ENCODE data around the gene RASA2.

The RASA2 gene

DNA sequence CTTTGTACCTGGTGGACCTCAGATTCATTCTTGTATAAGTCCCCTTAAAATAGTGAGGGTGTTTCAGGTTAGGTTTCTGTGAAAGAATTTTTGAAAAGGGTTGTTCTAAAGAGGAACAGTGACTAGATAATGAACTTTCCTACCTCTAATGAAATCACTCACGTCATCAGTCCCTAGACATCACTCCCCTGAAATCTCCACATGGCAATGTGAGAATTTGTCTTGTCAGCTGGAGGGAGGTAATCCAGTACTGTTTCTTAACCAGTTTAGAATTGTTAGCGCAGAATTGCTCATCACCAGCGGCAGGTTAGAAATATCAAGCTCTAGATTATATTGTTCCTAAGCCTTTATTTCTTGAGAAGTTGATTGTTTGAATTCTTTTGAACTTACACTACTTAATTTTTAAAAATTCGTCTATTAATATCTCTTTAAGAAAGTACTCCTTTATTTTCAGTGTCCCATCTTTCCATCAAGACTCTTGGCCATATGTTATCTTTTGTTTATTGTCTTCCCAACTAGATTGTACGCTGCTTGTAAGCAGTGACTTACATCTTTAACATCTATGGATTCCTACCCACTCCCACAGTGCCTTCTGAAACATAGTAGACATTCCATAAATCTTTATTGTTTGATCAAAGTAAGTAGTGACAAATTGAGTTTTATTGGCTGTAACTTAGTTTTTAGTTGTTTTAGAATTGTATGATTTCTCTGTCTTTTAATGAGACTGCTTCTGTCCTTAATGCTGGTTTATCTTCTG lies 52.8 kb downstream of the RASA2 start:
- peaks cover 3% of the 10 kb centered on the region; the same call in 1 of the 2 replicates for H3K9me3 ChIP-seq (ENCODE audit: low read depth, low read length)

DNA sequence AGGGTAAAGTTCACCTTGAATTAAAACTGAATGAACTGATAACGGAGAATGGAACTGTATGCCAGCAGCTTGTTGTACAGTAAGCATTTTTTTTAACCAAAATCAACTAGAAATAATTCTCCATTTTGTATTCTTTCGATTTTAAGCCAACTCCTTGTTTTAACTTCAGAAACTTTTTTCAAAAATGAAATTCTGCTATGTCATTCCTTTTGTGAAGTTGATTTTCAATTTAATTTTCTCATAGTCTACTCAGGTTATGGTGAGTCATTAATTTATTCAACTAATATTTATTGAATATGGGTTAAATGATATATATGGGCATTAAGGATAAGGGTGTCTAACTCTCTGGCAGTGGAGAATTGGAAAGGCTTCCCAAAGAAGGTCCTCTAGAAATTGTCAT lies 53.7 kb downstream of the RASA2 start:
- Histone ChIP-seq H3K9ac (ENCODE audit: insufficient read length) (no peak overlapping the region), H3K9me3 (ENCODE audit: low read depth, low read length) (peaks cover 3% of the 10 kb centered on the region), H3K36me3 (ENCODE audit: insufficient read depth, low read length) (peaks cover 50% of the 10 kb centered on the region), H3K4me3 (no peak overlapping the region), H3K27ac (no peak overlapping the region)
- no peak for DNase-seq (ENCODE audit: low read depth, low spot score)
- no peak for TF ChIP-seq POLR2AphosphoS5 (IDR thresholded peaks at IDR 0.05; ENCODE audit: borderline replicate concordance, low read depth, low read length)
- no peak for TF ChIP-seq FOXP2 (optimal IDR thresholded peaks at IDR 0.05; ENCODE audit: control extremely low read depth, extremely low read length, insufficient read depth)
- TF ChIP-seq EZH2 (IDR thresholded peaks at IDR 0.05) = no peak

More for the DNA sequence above, 52.8 kb downstream of the RASA2 start:
- no peak overlapping the region for H3K9ac ChIP-seq (ENCODE audit: insufficient read length)
- DNase-seq (ENCODE audit: low read depth, low spot score) = no peak
- peak overlapping the region; percentile 64; the same call in 1 of the 2 replicates for H3K27ac ChIP-seq
- peaks cover 48% of the 10 kb centered on the region for H3K36me3 ChIP-seq (ENCODE audit: insufficient read depth, low read length)
- TF ChIP-seq POLR2AphosphoS5 (IDR thresholded peaks at IDR 0.05; ENCODE audit: borderline replicate concordance, low read depth, low read length) (no peak), FOXP2 (optimal IDR thresholded peaks at IDR 0.05; ENCODE audit: control extremely low read depth, extremely low read length, insufficient read depth) (no peak), EZH2 (IDR thresholded peaks at IDR 0.05) (no peak)
- no peak overlapping the region for H3K4me3 ChIP-seq

DNA sequence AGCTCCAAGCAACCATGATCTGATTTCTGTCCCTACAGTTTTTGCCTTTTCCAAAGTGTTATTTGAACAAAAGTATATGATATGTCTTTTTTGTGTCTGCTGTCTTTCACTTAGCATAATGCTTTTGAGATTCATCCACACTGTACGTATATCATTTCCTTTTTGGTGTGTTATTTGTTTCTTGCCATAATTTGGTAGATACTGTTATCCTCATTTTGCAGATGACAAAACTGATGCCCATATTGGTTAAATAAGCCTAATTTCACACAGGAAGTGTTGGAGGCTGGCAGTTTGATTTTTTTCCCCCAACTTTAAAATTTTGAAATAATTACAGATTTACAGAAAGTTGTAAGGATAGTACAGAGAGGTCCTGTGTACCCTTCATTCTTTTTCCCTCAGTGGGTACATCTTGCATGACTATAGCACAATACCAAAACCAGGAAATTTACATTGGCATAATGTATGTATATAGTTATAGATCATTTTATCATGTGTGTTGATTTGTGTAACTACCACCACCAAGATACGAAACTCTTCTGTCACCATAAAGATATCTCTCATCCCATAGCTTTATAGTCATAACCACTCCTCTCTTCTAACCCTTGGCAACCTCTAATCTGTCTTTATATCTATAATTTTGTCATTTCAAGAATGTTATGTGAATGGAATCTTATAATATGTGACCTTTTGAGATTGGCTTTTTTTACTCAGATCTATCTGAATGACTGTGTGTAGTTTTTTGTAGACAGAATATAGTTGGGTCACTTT lies 55.6 kb downstream of the RASA2 start:
- no peak for TF ChIP-seq EZH2 (IDR thresholded peaks at IDR 0.05)
- no peak for TF ChIP-seq FOXP2 (optimal IDR thresholded peaks at IDR 0.05; ENCODE audit: control extremely low read depth, extremely low read length, insufficient read depth)
- no peak for TF ChIP-seq POLR2AphosphoS5 (IDR thresholded peaks at IDR 0.05; ENCODE audit: borderline replicate concordance, low read depth, low read length)
- Histone ChIP-seq H3K9ac (ENCODE audit: insufficient read length) (no peak overlapping the region), H3K4me3 (no peak overlapping the region), H3K27ac (no peak overlapping the region), H3K36me3 (ENCODE audit: insufficient read depth, low read length) (peaks cover 56% of the 10 kb centered on the region), H3K9me3 (ENCODE audit: low read depth, low read length) (peaks cover 12% of the 10 kb centered on the region)
- DNase-seq (ENCODE audit: low read depth, low spot score) = no peak

DNA sequence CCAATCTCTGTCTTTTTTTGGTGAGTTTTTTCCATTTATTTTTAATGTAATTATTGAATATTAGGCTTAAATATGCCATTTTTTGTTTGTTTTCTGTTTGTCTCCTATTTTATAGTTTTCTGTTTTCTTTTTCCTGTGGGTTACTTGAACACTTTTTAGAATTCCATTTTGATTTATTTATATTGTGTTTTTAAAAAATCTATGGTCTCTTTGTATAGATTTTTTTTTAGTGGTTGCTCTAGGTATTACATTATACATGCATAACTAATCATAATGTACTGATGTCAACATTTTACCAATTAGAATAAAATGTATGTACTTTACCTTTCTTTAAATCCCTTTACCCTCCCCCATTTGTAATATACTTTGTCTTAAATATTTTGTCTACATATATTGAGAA lies 56.2 kb downstream of the RASA2 start:
- DNase-seq (ENCODE audit: low read depth, low spot score) = no peak
- H3K36me3 ChIP-seq (ENCODE audit: insufficient read depth, low read length) = peaks cover 62% of the 10 kb centered on the region
- H3K4me3 ChIP-seq = no peak overlapping the region
- TF ChIP-seq POLR2AphosphoS5 (IDR thresholded peaks at IDR 0.05; ENCODE audit: borderline replicate concordance, low read depth, low read length) (no peak), FOXP2 (optimal IDR thresholded peaks at IDR 0.05; ENCODE audit: control extremely low read depth, extremely low read length, insufficient read depth) (no peak)
- H3K27ac ChIP-seq = no peak overlapping the region
- H3K9ac ChIP-seq (ENCODE audit: insufficient read length) = no peak overlapping the region
- H3K9me3 ChIP-seq (ENCODE audit: low read depth, low read length) = peaks cover 14% of the 10 kb centered on the region

DNA sequence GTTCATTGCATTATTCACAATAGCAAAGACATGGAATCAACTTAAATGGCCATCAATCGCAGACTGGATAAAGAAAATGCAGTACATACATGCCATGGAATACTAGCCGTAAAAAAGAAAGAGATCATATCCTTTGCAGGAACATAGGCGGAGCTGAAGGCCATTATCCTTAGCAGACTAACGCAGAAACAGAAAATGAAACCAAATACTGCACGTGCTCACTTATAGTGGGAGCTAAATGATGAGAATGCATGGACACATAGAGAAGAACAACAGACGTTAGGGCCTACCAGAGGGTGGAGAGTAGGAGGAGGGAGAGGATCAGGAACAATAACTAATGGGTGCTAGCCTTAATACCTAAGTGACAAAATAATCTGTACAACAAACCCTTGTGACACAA lies 57.9 kb downstream of the RASA2 start:
- no peak for DNase-seq (ENCODE audit: low read depth, low spot score)
- no peak overlapping the region for H3K4me3 ChIP-seq
- peaks cover 14% of the 10 kb centered on the region for H3K9me3 ChIP-seq (ENCODE audit: low read depth, low read length)
- H3K9ac ChIP-seq (ENCODE audit: insufficient read length) = no peak overlapping the region
- no peak for TF ChIP-seq FOXP2 (optimal IDR thresholded peaks at IDR 0.05; ENCODE audit: control extremely low read depth, extremely low read length, insufficient read depth)
- TF ChIP-seq POLR2AphosphoS5 (IDR thresholded peaks at IDR 0.05; ENCODE audit: borderline replicate concordance, low read depth, low read length) = no peak
- no peak for TF ChIP-seq EZH2 (IDR thresholded peaks at IDR 0.05)
- no peak overlapping the region for H3K27ac ChIP-seq
- H3K36me3 ChIP-seq (ENCODE audit: insufficient read depth, low read length) = peaks cover 69% of the 10 kb centered on the region

DNA sequence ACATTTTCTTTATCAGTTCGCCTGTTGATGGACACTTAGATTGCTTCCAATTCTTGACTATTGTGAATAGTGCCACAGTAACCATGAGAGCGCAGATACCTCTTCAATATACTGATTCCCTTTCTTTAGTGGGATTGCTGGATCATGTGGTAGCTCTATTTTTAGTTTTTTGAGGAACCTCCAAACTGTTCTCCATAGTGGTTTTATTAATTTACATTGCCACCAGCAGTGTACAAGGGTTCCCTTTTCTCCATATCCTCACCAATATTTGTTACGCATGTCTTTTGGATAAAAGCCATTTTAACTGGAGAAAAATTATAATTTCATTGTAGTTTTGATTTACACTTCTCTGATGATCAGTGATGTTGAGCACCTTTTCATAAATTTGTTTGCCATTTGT lies 59.3 kb downstream of the RASA2 start:
- no peak overlapping the region for H3K9ac ChIP-seq (ENCODE audit: insufficient read length)
- H3K9me3 ChIP-seq (ENCODE audit: low read depth, low read length) = peaks cover 14% of the 10 kb centered on the region
- H3K36me3 ChIP-seq (ENCODE audit: insufficient read depth, low read length) = peaks cover 71% of the 10 kb centered on the region
- DNase-seq (ENCODE audit: low read depth, low spot score) = no peak
- no peak overlapping the region for H3K4me3 ChIP-seq
- TF ChIP-seq POLR2AphosphoS5 (IDR thresholded peaks at IDR 0.05; ENCODE audit: borderline replicate concordance, low read depth, low read length) (no peak), FOXP2 (optimal IDR thresholded peaks at IDR 0.05; ENCODE audit: control extremely low read depth, extremely low read length, insufficient read depth) (no peak), EZH2 (IDR thresholded peaks at IDR 0.05) (no peak)
- no peak overlapping the region for H3K27ac ChIP-seq

DNA sequence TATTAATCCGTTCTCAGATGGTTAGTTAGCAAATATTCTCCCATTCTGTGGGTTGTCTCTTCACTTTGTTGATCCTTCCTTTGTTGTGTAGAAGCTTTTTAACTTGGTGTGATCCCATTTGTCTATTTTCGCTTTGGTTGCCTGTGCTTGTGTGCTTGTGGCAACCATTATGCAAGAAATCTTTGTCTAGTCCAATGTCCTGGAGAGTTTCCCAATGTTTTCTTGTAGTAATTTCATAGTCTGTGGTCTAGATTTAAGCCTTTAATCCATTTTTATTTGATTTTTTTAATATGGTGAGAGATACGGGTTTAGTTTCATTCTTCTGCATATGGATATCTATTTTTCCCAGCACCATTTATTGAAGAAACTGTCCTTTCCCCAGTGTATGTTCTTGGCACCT lies 59.8 kb downstream of the RASA2 start:
- no peak for DNase-seq (ENCODE audit: low read depth, low spot score)
- Histone ChIP-seq H3K36me3 (ENCODE audit: insufficient read depth, low read length) (peaks cover 70% of the 10 kb centered on the region), H3K4me3 (no peak overlapping the region), H3K9ac (ENCODE audit: insufficient read length) (no peak overlapping the region), H3K27ac (no peak overlapping the region), H3K9me3 (ENCODE audit: low read depth, low read length) (peaks cover 14% of the 10 kb centered on the region)
- TF ChIP-seq POLR2AphosphoS5 (IDR thresholded peaks at IDR 0.05; ENCODE audit: borderline replicate concordance, low read depth, low read length) = no peak
- TF ChIP-seq EZH2 (IDR thresholded peaks at IDR 0.05) = no peak
- no peak for TF ChIP-seq FOXP2 (optimal IDR thresholded peaks at IDR 0.05; ENCODE audit: control extremely low read depth, extremely low read length, insufficient read depth)

DNA sequence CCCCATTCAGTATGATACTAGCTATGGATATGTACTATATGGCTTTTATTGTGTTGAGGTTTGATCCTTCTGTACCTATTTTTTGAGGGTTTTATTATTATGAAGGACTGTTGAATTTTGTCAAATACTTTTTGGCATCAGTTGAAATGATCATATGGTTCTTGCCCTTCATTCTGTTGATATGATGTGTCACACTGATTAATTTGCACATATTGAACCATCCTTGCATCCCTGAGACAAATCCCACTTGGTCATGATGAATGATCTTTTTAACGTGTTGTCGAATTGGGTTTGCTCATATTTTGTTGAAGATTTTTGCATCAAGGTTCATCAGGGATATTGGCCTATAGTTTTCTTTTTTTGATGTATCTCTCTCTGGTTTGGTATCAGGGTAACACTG lies 61.0 kb downstream of the RASA2 start:
- no peak for DNase-seq (ENCODE audit: low read depth, low spot score)
- H3K9me3 ChIP-seq (ENCODE audit: low read depth, low read length) = peaks cover 14% of the 10 kb centered on the region
- H3K36me3 ChIP-seq (ENCODE audit: insufficient read depth, low read length) = peaks cover 59% of the 10 kb centered on the region
- no peak for TF ChIP-seq EZH2 (IDR thresholded peaks at IDR 0.05)
- TF ChIP-seq FOXP2 (optimal IDR thresholded peaks at IDR 0.05; ENCODE audit: control extremely low read depth, extremely low read length, insufficient read depth) = no peak
- no peak for TF ChIP-seq POLR2AphosphoS5 (IDR thresholded peaks at IDR 0.05; ENCODE audit: borderline replicate concordance, low read depth, low read length)
- no peak overlapping the region for H3K9ac ChIP-seq (ENCODE audit: insufficient read length)
- no peak overlapping the region for H3K4me3 ChIP-seq
- H3K27ac ChIP-seq = no peak overlapping the region

Measured in SK-N-MC (cell line).